GM21786 (cell line): ENCODE data around the gene SAYSD1.
"Not testable (repeated sequence)": the region's sequence is repeated elsewhere in the genome, so short reads cannot be mapped to it uniquely, and the experiment has no call there.

Source experiments
- ATAC-seq: cut with Tn5 transposase; IDR thresholded peaks from one replicate; pipeline ENCODE4 v1.9.1; 2021; ENCODE audit not compliant: unreplicated experiment

The SAYSD1 gene, protein sequence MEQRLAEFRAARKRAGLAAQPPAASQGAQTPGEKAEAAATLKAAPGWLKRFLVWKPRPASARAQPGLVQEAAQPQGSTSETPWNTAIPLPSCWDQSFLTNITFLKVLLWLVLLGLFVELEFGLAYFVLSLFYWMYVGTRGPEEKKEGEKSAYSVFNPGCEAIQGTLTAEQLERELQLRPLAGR

DNA sequence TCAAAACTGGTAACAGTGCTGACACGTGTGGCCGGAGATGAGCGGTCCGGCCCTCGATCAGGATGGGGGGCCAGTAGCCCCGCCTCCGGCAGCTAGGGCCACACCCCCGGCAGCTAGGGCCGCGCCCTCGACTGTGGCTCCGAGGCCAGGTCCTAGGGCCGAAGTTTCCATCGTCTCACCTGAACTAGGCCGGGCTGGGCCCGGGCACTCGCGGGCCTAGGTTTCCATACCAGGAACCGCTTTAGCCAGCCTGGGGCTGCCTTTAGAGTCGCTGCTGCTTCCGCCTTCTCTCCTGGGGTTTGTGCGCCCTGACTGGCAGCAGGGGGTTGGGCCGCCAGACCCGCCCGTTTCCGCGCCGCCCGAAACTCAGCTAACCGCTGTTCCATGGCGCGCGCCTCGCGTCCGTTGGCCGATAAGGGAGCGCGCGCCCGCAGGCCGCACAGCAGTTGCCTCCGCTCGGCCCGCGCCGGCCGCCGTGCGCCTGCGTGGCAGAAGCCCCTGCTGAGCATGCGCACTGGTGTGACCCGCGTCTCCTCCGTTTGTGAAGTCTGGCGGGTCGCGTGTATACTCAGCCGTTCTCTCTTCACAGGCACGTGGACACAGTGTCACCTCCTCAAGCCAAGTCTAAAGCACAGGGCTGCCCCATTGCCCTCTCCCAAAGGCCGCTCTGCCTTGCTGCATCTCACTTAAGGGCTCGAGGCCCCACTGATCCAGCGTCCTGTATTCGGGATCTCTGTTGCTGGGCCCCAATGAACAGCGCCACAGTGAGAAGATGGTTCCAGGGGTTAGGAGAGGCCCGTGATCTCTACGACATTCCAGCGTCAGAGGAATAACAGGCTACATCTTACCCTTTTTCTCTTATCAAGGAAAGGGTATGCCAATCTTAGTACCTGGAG, at the start of gene SAYSD1:
Gene SAYSD1 (minus strand): TSS at position 483 of the 896 bp plus-strand sequence. CDS start 97 bp downstream, at position 386.
- peak; percentile 94 for ATAC-seq

DNA sequence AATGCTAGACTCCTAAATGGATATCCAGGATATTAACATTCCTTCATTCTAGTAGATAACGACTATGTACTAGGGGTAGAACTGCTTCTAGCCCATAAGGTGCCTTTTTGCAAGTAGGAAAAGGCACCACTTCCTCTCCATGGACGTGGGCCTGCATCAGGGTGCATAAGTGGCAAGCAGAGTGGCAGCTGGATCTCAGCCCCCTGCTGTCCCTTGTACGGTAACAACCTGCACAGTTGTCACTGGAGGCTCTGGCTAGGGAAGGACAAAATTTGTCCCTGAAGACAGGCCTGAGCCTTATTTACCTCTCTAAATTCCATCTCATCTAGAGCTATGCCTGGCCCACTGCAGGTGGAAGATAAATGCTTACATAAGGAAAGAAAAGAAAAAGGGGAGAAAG, 42.5 kb upstream of the SAYSD1 start:
- ATAC-seq, result no peak

DNA sequence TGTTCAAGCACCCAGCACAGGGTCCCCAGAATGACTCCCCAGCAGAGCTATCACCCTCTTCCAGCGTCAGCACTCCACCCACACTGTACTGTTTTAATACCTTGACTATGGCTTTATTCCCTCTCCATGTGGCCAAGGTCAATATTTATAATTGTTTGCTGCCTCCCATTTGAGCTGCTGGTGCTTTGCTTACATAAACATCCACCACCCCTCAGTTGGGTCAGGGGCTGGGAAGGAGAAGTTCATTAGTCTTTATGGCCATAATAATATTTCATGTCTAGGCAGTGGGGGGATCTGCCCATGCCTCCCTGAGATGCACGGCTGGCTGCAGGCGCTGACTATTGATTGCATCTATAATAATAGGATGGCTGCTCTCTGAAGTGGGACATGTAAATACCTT, 41.8 kb upstream of the SAYSD1 start:
- no peak for ATAC-seq

DNA sequence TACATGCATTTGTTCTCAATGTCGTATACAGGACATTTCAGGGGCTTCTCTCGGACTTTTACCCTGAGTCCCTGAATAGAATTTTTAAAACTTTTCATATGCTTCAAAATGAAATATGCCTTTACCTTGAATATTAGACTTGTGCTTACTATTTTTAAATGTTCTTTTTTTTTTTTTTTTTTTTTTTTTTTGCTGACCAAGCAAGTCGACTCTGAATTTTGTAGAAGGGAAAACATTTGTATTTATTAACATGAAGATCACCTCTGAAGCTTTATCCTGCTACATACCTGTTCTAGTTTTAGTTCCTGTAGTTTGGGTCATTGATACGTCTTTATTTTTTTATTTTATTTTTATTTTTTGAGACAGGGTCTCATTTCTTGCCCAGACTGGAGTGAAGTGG, 39.7 kb upstream of the SAYSD1 start:
- ATAC-seq, result no peak

DNA sequence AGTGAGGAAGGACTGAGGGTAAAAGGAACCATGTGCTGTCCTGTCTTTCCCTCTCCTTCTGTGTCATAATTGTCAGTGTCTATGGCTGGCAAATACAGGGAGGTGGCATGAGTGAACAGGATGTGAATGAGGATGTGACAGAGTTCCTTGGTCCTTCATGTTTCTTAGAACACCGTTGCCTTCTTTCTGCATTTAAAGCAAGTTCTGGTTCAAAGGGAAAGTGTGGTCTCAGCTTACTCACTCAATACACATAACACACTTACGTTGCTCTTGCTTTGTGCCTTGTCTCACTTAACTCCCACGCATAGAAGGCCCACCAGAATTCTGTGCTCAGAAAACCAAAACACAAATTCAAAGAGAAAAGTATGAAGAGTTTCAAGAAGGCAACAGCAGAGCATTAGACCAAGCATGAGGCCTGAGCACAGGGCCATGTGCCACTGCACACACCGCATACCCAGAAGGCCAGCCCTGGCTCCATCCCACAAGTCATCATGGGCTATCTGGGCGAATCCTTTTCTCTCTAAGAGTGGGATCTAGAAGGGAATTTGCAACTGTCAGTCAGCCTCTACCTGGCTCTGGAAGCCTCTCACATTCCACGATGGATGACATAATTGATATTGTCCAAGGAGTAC, 38.9 kb upstream of the SAYSD1 start:
- no peak for ATAC-seq

DNA sequence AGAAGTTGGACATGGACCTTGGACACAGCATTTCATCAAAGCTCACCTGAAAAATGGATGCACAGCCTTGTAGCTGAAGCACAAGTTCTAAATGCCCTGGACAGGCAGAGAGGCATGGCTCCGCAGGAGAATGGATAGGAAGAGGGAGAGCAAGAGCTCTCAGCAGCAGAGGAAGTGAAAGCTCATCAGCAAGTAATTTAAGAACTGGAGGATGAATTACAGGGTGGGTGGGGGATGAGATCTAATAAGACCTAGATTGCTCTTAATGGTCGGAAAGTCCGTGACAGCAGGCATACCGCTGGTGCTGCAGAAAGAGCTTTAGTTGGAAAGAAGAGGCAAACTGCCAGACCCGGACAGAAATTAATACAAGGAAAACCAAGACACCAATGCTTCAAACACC, 37.3 kb upstream of the SAYSD1 start:
- ATAC-seq, result no peak

DNA sequence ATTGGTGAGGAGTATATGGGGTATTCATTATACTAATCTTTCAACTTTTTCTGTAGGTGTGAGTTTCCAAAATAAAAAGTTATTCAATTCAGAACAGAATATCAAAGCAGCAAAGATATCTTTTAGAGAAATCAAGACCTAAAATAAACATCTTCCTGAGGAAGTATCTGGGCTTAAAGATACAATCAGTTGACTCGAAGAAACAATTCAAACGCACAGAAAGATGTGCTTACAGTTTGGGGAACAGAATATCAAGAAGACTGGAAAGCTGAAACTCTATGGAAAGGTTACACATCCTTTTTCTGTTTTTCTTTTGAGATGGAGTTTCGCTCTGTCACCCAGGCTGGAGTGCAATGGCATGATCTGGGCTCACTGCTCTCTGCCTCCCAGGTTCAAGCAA, 36.2 kb upstream of the SAYSD1 start:
- no peak for ATAC-seq

DNA sequence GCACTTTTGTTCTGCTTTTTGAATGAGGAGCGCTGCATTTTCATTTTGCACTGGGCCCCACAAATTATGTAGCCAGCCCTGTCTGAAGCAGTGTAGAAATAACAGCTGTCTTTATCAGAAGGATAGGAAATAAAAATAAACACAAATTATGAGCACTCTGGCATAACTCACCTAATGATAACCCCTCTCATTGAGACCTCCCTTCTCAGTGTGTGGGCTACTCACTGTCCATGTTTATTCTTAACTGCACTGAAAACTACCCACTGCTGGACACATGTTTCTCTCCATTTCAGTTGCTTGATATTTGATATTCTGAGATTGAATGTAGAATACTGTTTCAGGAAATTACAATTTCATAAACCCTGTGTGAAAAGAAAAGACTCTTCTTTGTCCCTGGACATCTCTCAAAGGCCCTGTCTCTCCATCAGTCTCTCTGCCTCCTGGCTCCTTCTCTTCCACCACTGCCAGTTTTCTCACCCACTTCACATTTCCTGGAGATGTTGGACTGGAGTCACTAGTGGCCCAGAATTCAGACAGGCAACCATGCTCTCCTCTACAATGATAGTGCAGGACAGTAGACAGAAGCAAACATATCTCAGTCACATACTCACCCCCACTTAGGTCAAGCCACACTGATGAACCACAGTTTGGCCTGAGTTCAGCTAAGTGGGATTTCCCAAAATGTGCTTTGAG, 29.6 kb upstream of the SAYSD1 start:
- no peak for ATAC-seq

DNA sequence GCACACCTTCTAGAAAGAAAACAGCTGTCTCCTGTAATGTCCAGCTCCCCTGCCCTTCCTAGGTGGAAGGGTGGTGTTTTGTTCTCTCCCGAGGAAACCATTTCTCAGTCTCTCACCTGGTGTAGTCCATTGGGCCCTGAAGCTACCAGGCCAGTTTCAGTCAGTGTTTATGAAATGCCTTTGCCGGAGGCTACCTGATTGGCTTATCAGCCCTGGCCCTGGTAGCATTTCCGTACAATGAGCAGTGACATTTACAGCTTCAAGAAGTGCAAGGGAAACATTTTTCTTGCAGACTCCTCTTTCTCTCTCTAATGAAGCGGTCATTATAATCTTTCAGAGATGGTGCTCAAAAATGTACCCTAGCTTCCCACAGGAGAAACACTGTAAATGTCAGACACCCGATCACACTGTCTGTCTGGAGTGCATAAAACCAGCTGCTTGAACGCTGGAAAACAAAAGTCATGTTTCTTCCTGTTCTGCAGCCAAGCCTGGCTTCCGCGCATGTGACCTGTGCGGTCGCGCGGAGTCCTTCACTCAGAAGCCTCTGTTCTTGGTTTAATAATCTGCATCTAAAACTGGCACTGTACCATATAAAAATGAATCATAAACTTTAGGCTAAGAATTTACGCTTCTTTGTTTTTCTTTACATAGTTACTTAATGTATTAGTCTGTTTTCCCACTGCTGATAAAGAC, 28.4 kb upstream of the SAYSD1 start:
- no peak for ATAC-seq

DNA sequence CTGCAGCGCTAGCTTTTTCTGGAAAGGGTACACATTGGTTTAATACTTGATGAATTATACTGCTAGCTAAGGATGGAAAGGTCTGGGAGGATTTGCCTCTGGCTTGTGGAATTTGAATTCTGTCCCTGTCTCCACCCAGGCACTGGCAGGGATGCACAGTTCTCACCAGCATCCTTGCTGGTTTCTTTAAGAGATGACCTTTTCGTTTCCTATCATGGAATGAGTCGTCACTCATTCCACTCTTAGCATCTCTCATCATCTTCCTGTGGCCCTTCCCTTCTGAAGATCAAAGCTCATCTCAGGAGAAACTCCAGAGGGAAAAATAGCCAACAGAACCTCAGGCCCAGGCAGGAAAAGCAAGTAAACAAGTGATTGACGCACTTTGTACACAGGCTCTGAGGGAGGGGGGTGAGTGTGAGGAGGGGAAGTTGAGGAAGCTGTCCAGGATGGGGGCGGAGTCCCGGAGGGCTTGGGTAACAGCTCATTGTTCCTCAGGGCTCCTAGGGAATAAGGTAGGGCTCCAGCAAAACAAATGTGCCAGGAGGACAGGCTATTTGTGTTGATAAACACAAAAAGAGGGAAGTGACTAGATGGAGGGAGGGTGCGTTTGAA, 25.7 kb upstream of the SAYSD1 start:
- ATAC-seq, result no peak

DNA sequence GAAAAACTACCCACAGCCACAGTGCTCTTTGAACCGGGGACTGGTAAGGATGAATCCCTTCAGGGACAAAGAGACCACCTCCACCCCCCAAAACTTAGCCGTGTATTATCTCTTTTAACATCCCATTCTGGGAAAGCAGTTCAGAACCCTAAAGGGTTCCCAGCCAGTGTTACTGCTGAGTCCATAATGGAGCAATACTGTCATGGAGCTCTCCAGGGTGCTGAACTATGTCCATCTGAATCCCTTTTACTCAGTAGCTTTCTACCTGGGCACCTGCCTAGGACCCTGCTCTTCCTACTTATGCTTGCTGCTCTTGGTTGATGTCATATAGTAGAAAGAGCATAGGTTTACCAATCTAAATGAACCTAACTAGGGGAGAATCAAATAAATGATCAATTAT, 22.3 kb upstream of the SAYSD1 start:
- no peak for ATAC-seq

DNA sequence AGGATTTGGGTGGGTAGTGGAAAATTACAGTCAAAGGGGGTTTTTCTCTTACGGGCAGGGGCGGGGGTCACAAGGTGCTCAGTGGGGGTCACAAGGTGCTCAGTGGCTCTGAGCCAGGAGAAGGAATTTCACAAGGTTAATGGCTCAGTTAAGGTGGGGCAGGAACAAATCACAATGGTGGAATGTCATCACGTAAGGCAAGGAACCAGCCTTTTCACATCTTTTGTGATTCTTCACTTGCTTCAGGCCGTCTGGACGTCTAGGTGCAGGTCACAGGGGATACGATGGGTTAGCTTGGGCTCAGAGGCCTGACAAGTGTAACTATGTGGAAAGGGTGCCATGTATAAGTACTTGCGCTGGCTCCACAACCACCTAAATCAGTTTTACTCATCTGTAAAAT, 21.2 kb upstream of the SAYSD1 start:
- ATAC-seq, result not testable (repeated sequence)

DNA sequence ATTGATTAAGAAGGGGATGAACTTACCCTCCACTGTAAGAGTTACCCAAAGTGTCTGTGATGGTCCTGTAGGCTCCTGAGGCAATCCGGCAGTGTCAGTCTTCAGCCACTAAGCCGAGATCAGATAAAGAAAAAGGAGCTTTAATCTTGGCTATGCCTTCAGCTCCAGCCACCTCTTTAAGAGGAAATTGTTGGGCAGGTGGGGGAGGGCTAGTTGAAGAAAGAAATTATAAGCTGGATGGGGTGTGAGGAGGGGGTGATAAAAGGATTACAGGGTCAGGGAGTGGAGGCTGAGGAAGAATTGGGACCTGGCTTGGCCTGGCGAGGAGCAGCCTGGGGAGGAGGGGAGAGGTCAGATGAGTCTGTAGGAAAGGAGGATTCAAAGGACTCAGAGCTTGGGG, 19.8 kb upstream of the SAYSD1 start:
- ATAC-seq, result not testable (repeated sequence)

DNA sequence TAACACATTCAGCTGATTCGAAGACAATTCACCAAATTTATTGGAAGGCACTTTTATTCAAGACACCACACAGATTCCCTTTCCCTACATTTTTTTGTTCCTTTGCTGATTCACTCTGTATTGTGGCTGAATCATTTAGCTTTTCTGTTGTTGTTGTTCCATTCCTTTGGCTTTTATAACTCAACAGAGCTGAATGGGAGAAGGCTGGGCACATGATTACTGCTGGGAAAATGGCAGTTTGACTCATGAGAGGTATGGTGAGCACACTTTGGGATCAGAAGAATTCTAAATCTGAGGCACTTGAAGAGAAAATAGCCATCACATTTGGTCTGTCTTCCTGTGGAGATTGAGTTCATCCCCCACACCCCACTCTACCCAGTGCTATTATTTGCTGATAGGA, 15.7 kb upstream of the SAYSD1 start:
- no peak for ATAC-seq

DNA sequence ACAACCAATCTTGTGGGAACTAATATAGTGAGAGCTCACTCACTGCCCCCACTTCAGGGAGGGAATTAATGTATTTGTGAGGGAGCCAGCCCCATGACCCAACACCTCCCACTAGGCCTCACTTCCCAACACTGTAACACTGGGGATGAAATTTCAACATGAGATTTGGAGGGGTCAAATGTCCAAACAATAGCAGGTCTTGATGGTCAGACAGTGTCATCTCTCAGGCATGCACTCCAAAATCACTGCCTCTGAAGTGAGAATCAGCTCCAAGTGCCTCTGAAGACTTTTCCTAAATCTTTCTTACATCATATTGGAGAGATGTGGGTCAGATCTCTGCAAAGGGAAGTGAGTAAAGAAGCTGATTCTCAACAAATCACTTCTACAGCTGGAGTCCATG, 13.8 kb upstream of the SAYSD1 start:
- no peak for ATAC-seq

DNA sequence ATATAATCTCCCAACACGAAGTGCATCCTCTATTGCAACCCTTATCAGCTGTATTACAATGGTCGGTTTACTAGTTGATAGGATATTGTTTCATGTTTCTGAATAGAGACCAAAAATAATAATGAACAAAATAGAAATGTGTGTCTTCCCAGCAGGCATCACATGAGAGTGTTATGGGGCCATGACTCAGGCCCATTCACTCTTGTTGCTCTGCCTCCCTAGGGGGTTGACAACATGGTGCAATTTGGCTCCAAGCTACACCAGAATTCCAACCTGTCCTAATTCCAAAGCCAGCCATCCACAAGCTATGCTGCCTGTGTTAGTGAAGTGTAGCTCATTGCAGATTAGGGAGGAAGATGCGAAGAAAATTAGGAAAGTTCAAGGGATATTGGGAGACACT, 13.1 kb upstream of the SAYSD1 start:
- no peak for ATAC-seq

DNA sequence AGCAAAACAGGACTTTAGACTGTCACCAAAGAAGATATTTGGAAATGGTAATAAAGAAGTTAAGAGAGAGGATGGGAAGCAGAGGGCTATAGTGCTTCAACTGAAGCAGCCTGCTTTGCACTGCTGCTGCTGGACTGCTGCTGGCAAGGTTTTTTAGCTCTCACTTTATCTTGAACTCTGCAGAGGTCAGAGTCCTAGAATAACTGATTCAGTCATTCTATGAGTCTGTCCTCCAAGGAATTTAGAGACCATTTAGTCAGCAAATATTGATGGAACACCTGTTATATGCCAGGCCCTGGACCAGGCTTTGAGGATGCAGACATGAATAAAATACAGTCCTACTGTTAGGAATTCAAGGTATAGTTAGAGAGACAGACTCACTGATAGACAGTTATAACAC, 9.1 kb upstream of the SAYSD1 start:
- no peak for ATAC-seq

DNA sequence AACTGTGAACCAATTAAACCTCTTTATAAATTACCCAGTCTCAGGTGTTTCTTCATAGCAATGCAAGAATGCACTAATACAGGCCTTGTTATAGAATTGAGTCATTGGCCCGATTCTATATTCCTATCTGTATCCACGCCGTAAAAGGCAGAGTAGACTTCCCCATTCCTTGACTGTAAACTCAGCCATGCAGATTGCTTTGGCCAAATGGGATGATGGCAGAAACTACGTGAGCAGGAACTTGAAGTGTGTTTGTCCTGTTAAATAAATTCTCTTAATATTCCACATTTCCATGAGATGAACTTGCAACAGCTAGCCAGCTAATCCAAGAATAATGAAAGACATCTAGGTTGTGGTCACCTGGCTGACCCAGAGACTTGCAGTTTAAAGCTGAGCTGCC, 3.9 kb upstream of the SAYSD1 start:
- ATAC-seq, result no peak

DNA sequence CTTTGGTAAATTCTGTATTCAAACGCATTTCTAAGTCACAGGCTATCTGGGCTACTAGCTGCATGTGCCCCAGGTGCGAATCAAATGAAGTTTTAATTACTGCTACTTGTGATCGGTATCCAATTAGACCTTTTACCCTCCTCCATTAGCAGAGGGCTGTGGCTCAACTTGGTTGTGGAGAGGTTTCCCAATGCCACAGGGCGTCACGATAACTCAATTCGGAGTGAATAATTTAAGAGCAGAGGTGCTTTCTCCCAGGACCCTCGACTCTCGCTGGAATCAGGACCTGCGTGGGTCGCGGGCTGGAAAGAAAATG, 640 bp downstream of the SAYSD1 start:
- ATAC-seq, result peak; percentile 1

DNA sequence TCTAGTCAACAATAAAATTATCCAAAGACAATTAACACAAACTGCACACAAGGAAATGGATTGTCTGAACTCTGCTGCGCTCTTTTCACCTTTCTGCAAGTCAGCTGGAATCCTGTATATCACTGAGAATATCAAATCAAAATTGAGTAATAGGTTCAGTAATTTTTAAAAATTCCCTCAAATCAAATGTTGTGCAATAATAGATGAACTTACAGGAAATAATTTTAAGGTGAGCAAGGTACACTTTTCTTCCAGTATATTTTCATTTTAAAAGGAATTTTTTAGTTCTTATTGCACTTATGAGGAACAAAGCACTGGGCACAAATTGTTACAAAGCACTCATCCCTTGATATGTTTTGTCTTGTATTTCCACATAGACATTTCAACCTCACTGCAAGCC, 1.2 kb downstream of the SAYSD1 start:
- no peak for ATAC-seq

DNA sequence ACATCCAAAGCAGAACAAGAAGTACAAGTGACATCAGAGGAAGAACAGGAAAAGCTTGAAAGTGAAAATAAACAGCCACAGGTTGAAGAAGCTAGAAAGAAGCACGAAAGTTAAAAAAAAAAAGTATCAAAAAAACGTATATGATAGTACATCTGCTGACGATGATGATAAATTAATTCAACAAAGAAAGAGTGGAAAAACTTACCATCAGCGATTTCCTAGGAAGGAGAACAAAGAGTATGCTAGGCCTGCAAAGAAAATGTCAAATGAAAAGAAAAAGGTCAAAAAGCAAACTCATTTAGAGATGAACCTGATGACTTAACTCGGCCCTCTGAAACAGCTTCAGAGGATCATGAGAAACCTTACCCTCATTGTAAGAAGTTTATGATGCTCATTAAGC, 3.7 kb downstream of the SAYSD1 start:
- no peak for ATAC-seq
